OCI-LY7 (cell line): Measurements from ENCODE around the gene SMARCC1. TPM values are rescaled to one million over a fixed set of nuclear protein-coding genes. Genes with fewer than 3 reads are reported as not detected.

Source experiments
- BruUV-seq: library from RNA; stranded (reverse); fragments of 400-500 nt; replicated peaks from 2 replicates; lab custom pipeline; 2021; lab: Mats Ljungman, UMichigan
- CTCF ChIA-PET: fragments of 300-600 bp; sonication (Branson Sonifier 250); formaldehyde crosslinking; loops from one replicate; lab custom pipeline; 2022; ENCODE audit warnings: antibody characterized with exemption; ENCODE audit not compliant: unreplicated experiment; lab: Charles Lee
- POLR2A ChIA-PET: fragments of 300-600 bp; sonication (Branson Sonifier 250); formaldehyde crosslinking; loops from one replicate; lab custom pipeline; 2022; ENCODE audit warnings: antibody characterized with exemption; lab: Charles Lee
- DNase-seq: peaks from one replicate; pipeline ENCODE4 v3.0.0-alpha.2; 2015; ENCODE audit warnings: low spot score
- H2AFZ ChIP-seq: fragments of 200-600 bp; sonication (generic), shearing (Covaris generic); 2 replicates; pipeline ENCODE4 v1.6.1; 2014; ENCODE audit warnings: mild to moderate bottlenecking, antibody characterized with exemption, low read length, moderate library complexity
- H3K27ac ChIP-seq: fragments of 200-600 bp; sonication (generic); 2 replicates; pipeline ENCODE4 v1.5.1; 2014; ENCODE audit warnings: mixed run types, low read depth, mild to moderate bottlenecking, moderate library complexity, low read length, inconsistent platforms; ENCODE audit not compliant: poor library complexity, severe bottlenecking
- H3K36me3 ChIP-seq: fragments of 200-600 bp; sonication (generic); 2 replicates; pipeline ENCODE4 v1.6.1; 2014; ENCODE audit warnings: mild to moderate bottlenecking, antibody characterized with exemption, low read length, moderate library complexity, mixed read lengths; ENCODE audit not compliant: insufficient read depth
- H3K4me1 ChIP-seq: fragments of 200-600 bp; sonication (generic); 2 replicates; pipeline ENCODE4 v1.5.1; 2014; ENCODE audit warnings: mild to moderate bottlenecking, low read length; ENCODE audit not compliant: insufficient read depth, poor library complexity, severe bottlenecking
- H3K4me2 ChIP-seq: fragments of 200-600 bp; sonication (generic); 2 replicates; pipeline ENCODE4 v1.6.1; 2014; ENCODE audit warnings: mild to moderate bottlenecking, low read length
- H3K4me3 ChIP-seq: fragments of 200-600 bp; sonication (generic); 2 replicates; pipeline ENCODE4 v1.5.1; 2014; ENCODE audit warnings: mild to moderate bottlenecking, low read depth, low read length; ENCODE audit not compliant: poor library complexity, severe bottlenecking
- H3K79me2 ChIP-seq: fragments of 200-600 bp; sonication (generic); 2 replicates; pipeline ENCODE4 v1.6.1; 2016; ENCODE audit warnings: low read depth, mild to moderate bottlenecking, low read length, moderate library complexity, mixed read lengths; ENCODE audit not compliant: insufficient read depth
- H3K9me2 ChIP-seq: fragments of 200-600 bp; sonication (generic); 2 replicates; pipeline ENCODE4 v1.6.1; 2016; ENCODE audit warnings: mild to moderate bottlenecking, low read length, mixed read lengths; ENCODE audit not compliant: insufficient read depth
- H3K9me3 ChIP-seq: fragments of 200-600 bp; sonication (generic); 2 replicates; pipeline ENCODE4 v1.6.1; 2014; ENCODE audit warnings: mild to moderate bottlenecking, mixed run types, low read length, mixed read lengths
- H4K20me1 ChIP-seq: fragments of 200-600 bp; sonication (generic); 2 replicates; pipeline ENCODE4 v1.6.1; 2014; ENCODE audit warnings: mild to moderate bottlenecking, antibody characterized with exemption, low read length, moderate library complexity, mixed read lengths; ENCODE audit not compliant: insufficient read depth
- CTCF ChIP-seq: fragments of 200-600 bp; sonication (generic); conservative IDR thresholded peaks from 2 replicates; pipeline ENCODE4 v1.5.1; 2014; ENCODE audit warnings: mild to moderate bottlenecking, antibody characterized with exemption, low read length, moderate library complexity, mixed read lengths
- EZH2phosphoT487 ChIP-seq: fragments of 200-600 bp; sonication (generic); IDR thresholded peaks from 2 replicates; pipeline ENCODE4 v1.6.1; 2018; ENCODE audit warnings: low read depth, borderline replicate concordance, mild to moderate bottlenecking, mixed run types, antibody characterized with exemption, low read length, moderate library complexity, mixed read lengths
- intact Hi-C: fragments of 100-400 bp; cut with micrococcal nuclease; formaldehyde crosslinking; loops from one replicate; pipeline ENCODE4 v1.10.0; 2022; ENCODE audit not compliant: unreplicated experiment
- total RNA-seq, 2 experiments: library from RNA; depleted of rRNA in 1 of 2; stranded (reverse); fragments of >200 nt in 1 of 2; shearing (Covaris generic) in 1 of 2; gene quantifications; 2 replicates each; pipeline ENCODE4 v1.2.3, GENCODE V29; 2014 to 2022

SMARCC1 gene
- total RNA-seq, 2 experiments from 2014 or later = 83.2 to 176 TPM

- H3K4me3 ChIP-seq = no peak overlapping the region
- ChIA-PET CTCF (no interaction called here), POLR2A (interaction anchor here (0.6 to 1.1 kb wide), 3 partner anchors 16 to 284 kb away, joined by 3 to 4 read pairs (median 3); no protein-coding TSS in a partner anchor)
- no peak overlapping the region for H2AFZ ChIP-seq
- no peaks in the 10 kb centered on the region for H3K9me3 ChIP-seq
- no peak overlapping the region for H3K4me2 ChIP-seq
- H3K79me2 ChIP-seq = peaks cover 8% of the 10 kb centered on the region; the same call in 1 of the 2 replicates
- no peak for DNase-seq
- H3K27ac ChIP-seq = no peak overlapping the region
- H4K20me1 ChIP-seq = no peaks in the 10 kb centered on the region
- H3K4me1 ChIP-seq = no peaks in the 10 kb centered on the region
- H3K9me2 ChIP-seq = no peaks in the 10 kb centered on the region
- intact Hi-C loops = no loop called here
- no TSS peak for BruUV-seq
- no peak for TF ChIP-seq CTCF
- TF ChIP-seq EZH2phosphoT487 = no peak
- H3K36me3 ChIP-seq = peaks cover 95% of the 10 kb centered on the region
Observed at GRCh38 chr3:47716656-47717055, 65.0 kb downstream of the SMARCC1 start.

- Histone ChIP-seq H3K27ac (no peak overlapping the region), H3K9me2 (no peaks in the 10 kb centered on the region), H3K4me3 (no peak overlapping the region), H3K9me3 (no peaks in the 10 kb centered on the region), H4K20me1 (no peaks in the 10 kb centered on the region), H3K79me2 (peaks cover 8% of the 10 kb centered on the region; the same call in 1 of the 2 replicates), H2AFZ (no peak overlapping the region), H3K36me3 (peaks cover 95% of the 10 kb centered on the region), H3K4me1 (no peaks in the 10 kb centered on the region), H3K4me2 (no peak overlapping the region)
- TF ChIP-seq CTCF = no peak
- TF ChIP-seq EZH2phosphoT487 = no peak
- BruUV-seq = no TSS peak
- no peak for DNase-seq
- CTCF ChIA-PET = no interaction called here
- intact Hi-C loops = no loop called here
- POLR2A ChIA-PET = interaction anchor here (0.6 to 1.1 kb wide), 4 partner anchors 8 to 427 kb away, joined by 3 to 4 read pairs (median 4); no protein-coding TSS in a partner anchor
Observed at GRCh38 chr3:47715928-47716327, 65.8 kb downstream of the SMARCC1 start.

- ChIA-PET POLR2A (interaction anchor here (0.5 to 1.7 kb wide), 3 partner anchors 59 to 1143 kb away, joined by 3 to 4 read pairs (median 3); no protein-coding TSS in a partner anchor), CTCF (no interaction called here)
- H3K4me1 ChIP-seq = no peaks in the 10 kb centered on the region
- H3K9me2 ChIP-seq = no peaks in the 10 kb centered on the region
- no peak for DNase-seq
- H3K4me3 ChIP-seq = no peak overlapping the region
- TF ChIP-seq EZH2phosphoT487 (no peak), CTCF (no peak)
- H4K20me1 ChIP-seq = no peaks in the 10 kb centered on the region
- H3K27ac ChIP-seq = no peak overlapping the region
- no peak overlapping the region for H3K4me2 ChIP-seq
- peaks cover 8% of the 10 kb centered on the region; the same call in 1 of the 2 replicates for H3K79me2 ChIP-seq
- no peaks in the 10 kb centered on the region for H3K9me3 ChIP-seq
- H2AFZ ChIP-seq = no peak overlapping the region
- intact Hi-C loops = no loop called here
- peaks cover 95% of the 10 kb centered on the region for H3K36me3 ChIP-seq
- no TSS peak for BruUV-seq
Observed at GRCh38 chr3:47714606-47715005, 67.1 kb downstream of the SMARCC1 start.
